Endothelial cell (in vitro differentiated cells): ENCODE data around the gene NCCRP1. TPM values are rescaled to one million over a fixed set of nuclear protein-coding genes. Genes with fewer than 3 reads are reported as not detected.

ENCODE experiments used
- DNase-seq: peaks from one replicate; pipeline ENCODE4 v3.0.0; 2021; ENCODE audit warnings: low spot score
- H3K27ac Mint-ChIP-seq: one replicate; pipeline ENCODE4 v1.8.0; 2021; ENCODE audit warnings: mixed read lengths, inconsistent platforms; ENCODE audit not compliant: unreplicated experiment
- H3K27me3 Mint-ChIP-seq: one replicate; pipeline ENCODE4 v1.8.0; 2021; ENCODE audit warnings: mild to moderate bottlenecking, moderate library complexity, mixed read lengths, inconsistent platforms; ENCODE audit not compliant: unreplicated experiment
- H3K36me3 Mint-ChIP-seq: one replicate; pipeline ENCODE4 v1.8.0; 2021; ENCODE audit warnings: mild to moderate bottlenecking, low read depth, mixed read lengths, inconsistent platforms; ENCODE audit not compliant: unreplicated experiment
- H3K4me1 Mint-ChIP-seq: one replicate; pipeline ENCODE4 v1.8.0; 2021; ENCODE audit warnings: mild to moderate bottlenecking, mixed read lengths, inconsistent platforms; ENCODE audit not compliant: unreplicated experiment
- H3K4me3 Mint-ChIP-seq: one replicate; pipeline ENCODE4 v1.8.0; 2021; ENCODE audit warnings: mild to moderate bottlenecking, mixed read lengths, inconsistent platforms; ENCODE audit not compliant: unreplicated experiment
- H3K9me3 Mint-ChIP-seq: one replicate; pipeline ENCODE4 v1.8.0; 2021; ENCODE audit warnings: mixed read lengths, inconsistent platforms; ENCODE audit not compliant: unreplicated experiment
- long read RNA-seq: library from polyadenylated mRNA; unstranded; transcript quantifications from one replicate; pipeline ENCODE4 v2.0.0, GENCODE V29; 2020; ENCODE audit not compliant: unreplicated experiment
- total RNA-seq: library from RNA; stranded (reverse); fragmentation: NEBNext Ultra II Directional; extraction: Animal tissue kit (Norgen Biotek cat#: 25700); gene quantifications from one replicate; pipeline ENCODE4 v1.2.1, GENCODE V29; 2021; ENCODE audit not compliant: unreplicated experiment
- TF ChIP-seq, protein P1 (sequence below): fragments of 200-600 bp; sonication (generic); IDR thresholded peaks from one replicate; pipeline ENCODE4 v1.5.0; 2021; ENCODE audit warnings: antibody characterized with exemption; ENCODE audit not compliant: unreplicated experiment

The NCCRP1 gene, protein sequence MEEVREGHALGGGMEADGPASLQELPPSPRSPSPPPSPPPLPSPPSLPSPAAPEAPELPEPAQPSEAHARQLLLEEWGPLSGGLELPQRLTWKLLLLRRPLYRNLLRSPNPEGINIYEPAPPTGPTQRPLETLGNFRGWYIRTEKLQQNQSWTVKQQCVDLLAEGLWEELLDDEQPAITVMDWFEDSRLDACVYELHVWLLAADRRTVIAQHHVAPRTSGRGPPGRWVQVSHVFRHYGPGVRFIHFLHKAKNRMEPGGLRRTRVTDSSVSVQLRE
- total RNA-seq = not detected
- long read RNA-seq = 0 reads

DNA sequence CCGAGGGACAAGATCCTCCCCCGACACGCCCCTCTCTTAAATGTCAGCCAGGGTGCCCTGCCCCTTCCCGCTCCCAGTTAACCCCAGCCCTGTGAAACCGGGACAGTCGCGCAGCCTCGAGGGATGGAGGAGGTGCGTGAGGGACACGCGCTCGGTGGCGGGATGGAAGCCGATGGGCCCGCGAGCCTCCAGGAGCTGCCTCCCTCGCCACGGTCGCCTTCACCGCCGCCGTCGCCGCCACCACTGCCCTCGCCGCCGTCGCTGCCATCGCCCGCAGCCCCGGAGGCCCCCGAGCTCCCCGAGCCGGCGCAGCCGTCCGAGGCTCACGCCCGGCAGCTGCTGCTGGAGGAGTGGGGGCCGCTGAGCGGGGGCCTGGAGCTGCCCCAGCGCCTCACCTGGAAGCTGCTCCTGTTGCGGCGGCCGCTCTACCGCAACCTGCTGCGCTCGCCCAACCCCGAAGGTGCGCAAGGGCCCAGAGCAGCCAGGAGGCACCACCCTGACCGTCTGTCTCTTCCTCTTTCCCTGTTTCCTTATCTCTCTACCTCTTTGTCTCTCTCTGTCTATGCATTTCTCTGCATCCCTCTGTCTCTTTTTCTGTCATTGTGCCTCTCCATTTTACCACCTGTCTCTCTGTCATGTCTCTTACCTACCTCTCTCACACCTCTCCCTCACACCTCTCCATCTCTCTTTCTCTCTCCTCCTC lies at the start of gene NCCRP1:
NCCRP1 (plus strand) TSS at position 105 of the 703 bp plus-strand sequence; CDS start at position 124, 19 bp downstream.
- H3K36me3 Mint-ChIP-seq = peaks cover 6% of the 10 kb centered on the region
- peak within 1 kb of the TSS; percentile 20 for H3K4me3 Mint-ChIP-seq
- TF ChIP-seq, protein P1, sequence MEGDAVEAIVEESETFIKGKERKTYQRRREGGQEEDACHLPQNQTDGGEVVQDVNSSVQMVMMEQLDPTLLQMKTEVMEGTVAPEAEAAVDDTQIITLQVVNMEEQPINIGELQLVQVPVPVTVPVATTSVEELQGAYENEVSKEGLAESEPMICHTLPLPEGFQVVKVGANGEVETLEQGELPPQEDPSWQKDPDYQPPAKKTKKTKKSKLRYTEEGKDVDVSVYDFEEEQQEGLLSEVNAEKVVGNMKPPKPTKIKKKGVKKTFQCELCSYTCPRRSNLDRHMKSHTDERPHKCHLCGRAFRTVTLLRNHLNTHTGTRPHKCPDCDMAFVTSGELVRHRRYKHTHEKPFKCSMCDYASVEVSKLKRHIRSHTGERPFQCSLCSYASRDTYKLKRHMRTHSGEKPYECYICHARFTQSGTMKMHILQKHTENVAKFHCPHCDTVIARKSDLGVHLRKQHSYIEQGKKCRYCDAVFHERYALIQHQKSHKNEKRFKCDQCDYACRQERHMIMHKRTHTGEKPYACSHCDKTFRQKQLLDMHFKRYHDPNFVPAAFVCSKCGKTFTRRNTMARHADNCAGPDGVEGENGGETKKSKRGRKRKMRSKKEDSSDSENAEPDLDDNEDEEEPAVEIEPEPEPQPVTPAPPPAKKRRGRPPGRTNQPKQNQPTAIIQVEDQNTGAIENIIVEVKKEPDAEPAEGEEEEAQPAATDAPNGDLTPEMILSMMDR = no peak
- no peaks in the 10 kb centered on the region for H3K9me3 Mint-ChIP-seq
- DNase-seq = no peak
- peak within 1 kb of the TSS; percentile 10 for H3K27ac Mint-ChIP-seq
- H3K27me3 Mint-ChIP-seq = peaks cover 25% of the 10 kb centered on the region
- H3K4me1 Mint-ChIP-seq = peaks cover 4% of the 10 kb centered on the region

DNA sequence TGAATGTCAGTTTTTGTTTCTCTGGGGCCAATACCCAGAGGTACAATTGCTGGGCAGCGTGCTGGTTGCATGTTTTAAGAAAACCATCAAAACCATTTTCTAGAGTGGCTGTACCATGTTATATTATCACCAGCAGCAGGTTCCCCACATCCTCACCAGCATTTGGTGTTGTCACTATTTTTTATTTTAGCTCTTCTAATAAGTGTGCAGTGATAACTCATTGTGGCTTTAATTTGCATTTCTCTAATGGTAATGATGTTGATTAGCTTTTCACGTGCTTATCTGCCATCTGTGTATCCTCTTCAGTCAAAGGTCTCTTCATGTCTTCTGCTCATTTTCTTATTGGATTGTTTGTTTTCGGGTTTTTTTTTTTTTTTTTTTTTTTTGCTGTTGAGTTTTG lies 49.3 kb upstream of the NCCRP1 start:
- Mint-ChIP-seq H3K27me3 (peaks cover 3% of the 10 kb centered on the region), H3K36me3 (peaks cover 3% of the 10 kb centered on the region), H3K9me3 (no peaks in the 10 kb centered on the region), H3K4me3 (peak overlapping the region; percentile 20), H3K4me1 (peaks cover 36% of the 10 kb centered on the region), H3K27ac (no peak overlapping the region)
- TF ChIP-seq, protein P1 = no peak
- DNase-seq = no peak

DNA sequence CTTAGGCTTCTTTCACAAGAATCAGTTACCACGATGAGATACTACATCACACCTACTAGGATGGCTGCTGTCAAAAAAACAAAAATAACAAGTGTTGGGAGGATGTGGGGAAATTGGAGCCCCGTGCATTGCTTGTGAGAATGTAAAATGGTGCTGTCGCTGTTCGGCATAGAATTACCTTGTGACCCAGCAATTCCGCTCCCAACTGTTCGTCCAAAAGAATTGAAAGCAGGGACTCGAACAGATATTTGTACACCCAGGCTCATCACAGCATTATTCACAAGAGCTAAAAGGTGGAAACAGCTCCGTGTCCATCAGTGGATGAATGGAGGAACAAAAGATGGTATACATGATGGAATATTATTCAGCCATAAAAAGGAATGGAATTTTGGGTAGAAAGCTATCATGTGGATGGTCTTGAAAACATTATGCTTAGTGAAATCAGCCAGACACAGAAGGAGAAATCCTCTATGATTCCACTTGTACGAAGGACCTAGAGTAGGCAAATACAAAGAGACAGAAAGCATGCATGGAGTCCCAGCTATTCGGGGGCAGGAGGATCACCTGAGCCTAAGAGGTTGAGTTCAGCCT lies 47.7 kb upstream of the NCCRP1 start:
- no peak for DNase-seq
- H3K27ac Mint-ChIP-seq = no peak overlapping the region
- H3K4me3 Mint-ChIP-seq = no peak overlapping the region
- H3K4me1 Mint-ChIP-seq = peaks cover 31% of the 10 kb centered on the region
- no peaks in the 10 kb centered on the region for H3K9me3 Mint-ChIP-seq
- H3K27me3 Mint-ChIP-seq = peaks cover 3% of the 10 kb centered on the region
- peaks cover 3% of the 10 kb centered on the region for H3K36me3 Mint-ChIP-seq
- TF ChIP-seq, protein P1 = no peak

DNA sequence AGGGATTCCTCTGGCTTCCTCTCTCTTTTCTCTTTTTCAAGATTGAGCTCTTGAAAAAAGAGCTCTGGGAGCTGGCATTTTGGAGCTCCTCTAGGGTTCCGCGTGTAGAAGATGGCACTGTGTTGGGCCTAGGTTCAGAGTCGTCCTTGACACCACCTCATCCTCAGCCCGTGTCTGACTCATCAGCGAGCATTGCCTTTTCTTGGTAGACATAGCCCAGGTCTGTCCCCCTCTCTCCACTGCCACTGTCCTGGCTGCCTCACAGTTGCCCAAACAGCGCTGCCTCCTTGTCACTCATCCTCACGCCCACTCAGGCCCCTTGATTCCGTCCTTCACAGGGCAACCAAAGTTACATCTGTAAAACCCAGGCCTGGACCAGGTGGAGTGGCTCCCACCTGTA lies 46.5 kb upstream of the NCCRP1 start:
- TF ChIP-seq, protein P1 = no peak
- H3K36me3 Mint-ChIP-seq = peaks cover 3% of the 10 kb centered on the region
- peaks cover 29% of the 10 kb centered on the region for H3K4me1 Mint-ChIP-seq
- H3K27ac Mint-ChIP-seq = no peak overlapping the region
- no peak for DNase-seq
- H3K27me3 Mint-ChIP-seq = peaks cover 3% of the 10 kb centered on the region
- no peak overlapping the region for H3K4me3 Mint-ChIP-seq
- H3K9me3 Mint-ChIP-seq = no peaks in the 10 kb centered on the region
